ENCODE results near the gene TAF11L9.
"Not testable (repeated sequence)": the region's sequence is repeated elsewhere in the genome, so short reads cannot be mapped to it uniquely, and the experiment has no call there.

TAF11L9 gene

DNA sequence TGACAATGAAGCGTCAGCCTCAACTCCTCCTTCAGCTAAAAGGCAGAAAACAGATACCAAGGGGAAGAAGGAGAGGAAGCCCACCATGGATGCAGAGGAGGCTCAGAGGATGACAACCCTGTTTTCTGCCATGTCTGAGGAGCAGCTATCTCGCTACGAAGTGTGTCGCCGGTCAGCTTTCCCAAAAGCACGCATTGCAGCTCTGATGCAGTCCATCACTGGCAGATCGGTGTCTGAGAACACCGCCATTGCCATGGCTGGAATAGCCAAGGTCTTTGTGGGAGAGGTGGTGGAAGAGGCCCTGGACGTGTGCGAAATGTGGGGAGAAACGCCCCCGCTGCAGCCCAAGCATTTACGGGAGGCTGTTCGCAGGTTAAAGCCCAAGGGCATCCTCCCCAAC, 10.8 kb upstream of the TAF11L9 start:
- TF ChIP-seq, protein P1, sequence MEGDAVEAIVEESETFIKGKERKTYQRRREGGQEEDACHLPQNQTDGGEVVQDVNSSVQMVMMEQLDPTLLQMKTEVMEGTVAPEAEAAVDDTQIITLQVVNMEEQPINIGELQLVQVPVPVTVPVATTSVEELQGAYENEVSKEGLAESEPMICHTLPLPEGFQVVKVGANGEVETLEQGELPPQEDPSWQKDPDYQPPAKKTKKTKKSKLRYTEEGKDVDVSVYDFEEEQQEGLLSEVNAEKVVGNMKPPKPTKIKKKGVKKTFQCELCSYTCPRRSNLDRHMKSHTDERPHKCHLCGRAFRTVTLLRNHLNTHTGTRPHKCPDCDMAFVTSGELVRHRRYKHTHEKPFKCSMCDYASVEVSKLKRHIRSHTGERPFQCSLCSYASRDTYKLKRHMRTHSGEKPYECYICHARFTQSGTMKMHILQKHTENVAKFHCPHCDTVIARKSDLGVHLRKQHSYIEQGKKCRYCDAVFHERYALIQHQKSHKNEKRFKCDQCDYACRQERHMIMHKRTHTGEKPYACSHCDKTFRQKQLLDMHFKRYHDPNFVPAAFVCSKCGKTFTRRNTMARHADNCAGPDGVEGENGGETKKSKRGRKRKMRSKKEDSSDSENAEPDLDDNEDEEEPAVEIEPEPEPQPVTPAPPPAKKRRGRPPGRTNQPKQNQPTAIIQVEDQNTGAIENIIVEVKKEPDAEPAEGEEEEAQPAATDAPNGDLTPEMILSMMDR (IDR thresholded peaks at IDR 0.05; ENCODE audit: borderline replicate concordance, control extremely low read depth, extremely low read depth, insufficient read depth, missing control alignments) = no peak
- in situ Hi-C loops (cut with MboI; ENCODE audit: low sequenced_read_pairs, unreplicated experiment) = no loop called here
- DNase-seq (ENCODE audit: low spot score) = no peak

DNA sequence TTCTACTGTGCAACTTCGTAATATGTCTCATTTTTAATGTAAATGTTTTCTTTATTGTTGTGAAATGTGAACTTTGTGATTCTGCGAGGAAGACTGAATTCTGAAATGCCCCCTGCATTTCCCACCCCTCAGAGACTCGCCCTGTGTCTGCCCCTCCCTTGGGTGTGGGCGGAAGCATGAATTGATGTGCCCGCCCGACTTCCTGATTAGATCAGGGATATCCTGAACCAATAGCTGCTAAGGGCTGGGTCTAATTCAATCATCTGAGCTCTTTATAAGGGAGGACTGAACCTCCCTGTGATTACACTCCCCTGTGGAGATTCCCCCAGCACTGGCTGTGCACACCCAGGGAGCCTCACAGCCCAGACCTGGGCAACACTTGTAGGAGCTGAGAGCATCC, 9.7 kb upstream of the TAF11L9 start, which contains the start of gene TAF11L11:
TAF11L11 (plus strand) TSS at position 304 of the 400 bp plus-strand sequence.
- DNase-seq (ENCODE audit: low spot score); in situ Hi-C loops (cut with MboI; ENCODE audit: low sequenced_read_pairs, unreplicated experiment): not testable (repeated sequence)

DNA sequence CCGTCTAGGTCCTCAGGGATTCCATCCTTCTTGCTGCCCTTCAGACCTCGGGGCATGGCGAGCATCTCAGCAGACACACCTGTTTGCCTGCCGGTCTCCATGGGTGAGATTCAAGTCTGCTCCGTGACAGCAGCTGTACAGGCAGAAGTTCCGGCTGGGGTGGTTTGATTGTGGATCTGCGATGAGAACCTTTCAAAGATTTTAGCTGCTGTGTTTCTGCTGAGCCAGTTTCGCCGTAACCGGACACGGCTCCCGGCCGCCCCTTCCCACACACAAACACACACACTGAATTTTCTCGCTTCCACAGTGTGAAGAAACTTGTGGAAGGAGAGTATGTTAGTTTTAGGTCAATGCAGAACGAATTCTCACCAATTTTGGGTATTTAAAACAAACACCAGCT, 3.5 kb upstream of the TAF11L9 start, which contains the start of gene TAF11L10:
TAF11L10 (minus strand) TSS at position 101 of the 400 bp plus-strand sequence.
- in situ Hi-C loops (cut with MboI; ENCODE audit: low sequenced_read_pairs, unreplicated experiment) = not testable (repeated sequence)

DNA sequence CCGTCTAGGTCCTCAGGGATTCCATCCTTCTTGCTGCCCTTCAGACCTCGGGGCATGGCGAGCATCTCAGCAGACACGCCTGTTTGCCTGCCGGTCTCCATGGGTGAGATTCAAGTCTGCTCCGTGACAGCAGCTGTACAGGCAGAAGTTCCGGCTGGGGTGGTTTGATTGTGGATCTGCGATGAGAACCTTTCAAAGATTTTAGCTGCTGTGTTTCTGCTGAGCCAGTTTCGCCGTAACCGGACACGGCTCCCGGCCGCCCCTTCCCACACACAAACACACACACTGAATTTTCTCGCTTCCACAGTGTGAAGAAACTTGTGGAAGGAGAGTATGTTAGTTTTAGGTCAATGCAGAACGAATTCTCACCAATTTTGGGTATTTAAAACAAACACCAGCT, 3.3 kb downstream of the TAF11L9 start, which contains the start of gene TAF11L8:
TAF11L8 (minus strand) TSS at position 101 of the 400 bp plus-strand sequence.
- DNase-seq (ENCODE audit: low spot score) = not testable (repeated sequence)

More for the DNA sequence above, 3.5 kb upstream of the TAF11L9 start, which contains the start of gene TAF11L10:
- DNase-seq (ENCODE audit: low spot score) = not testable (repeated sequence)

DNA sequence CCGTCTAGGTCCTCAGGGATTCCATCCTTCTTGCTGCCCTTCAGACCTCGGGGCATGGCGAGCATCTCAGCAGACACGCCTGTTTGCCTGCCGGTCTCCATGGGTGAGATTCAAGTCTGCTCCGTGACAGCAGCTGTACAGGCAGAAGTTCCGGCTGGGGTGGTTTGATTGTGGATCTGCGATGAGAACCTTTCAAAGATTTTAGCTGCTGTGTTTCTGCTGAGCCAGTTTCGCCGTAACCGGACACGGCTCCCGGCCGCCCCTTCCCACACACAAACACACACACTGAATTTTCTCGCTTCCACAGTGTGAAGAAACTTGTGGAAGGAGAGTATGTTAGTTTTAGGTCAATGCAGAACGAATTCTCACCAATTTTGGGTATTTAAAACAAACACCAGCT, 8.5 kb downstream of the TAF11L9 start, which contains the start of gene TAF11L7:
TAF11L7 (minus strand) TSS at position 101 of the 400 bp plus-strand sequence.
- DNase-seq (ENCODE audit: low spot score); in situ Hi-C loops (cut with MboI; ENCODE audit: low sequenced_read_pairs, unreplicated experiment): not testable (repeated sequence)

More for the DNA sequence above, 3.3 kb downstream of the TAF11L9 start, which contains the start of gene TAF11L8:
- in situ Hi-C loops (cut with MboI; ENCODE audit: low sequenced_read_pairs, unreplicated experiment) = not testable (repeated sequence)

Measured in GM13976 (cell line).